Neural progenitor cell (in vitro differentiated cells): ENCODE results near the gene COL11A2.

ENCODE experiments used
- CTCF ChIP-seq: fragments of 200-600 bp; sonication (generic); IDR thresholded peaks from 2 replicates; pipeline ENCODE4 v1.5.1; 2017; ENCODE audit warnings: antibody characterized with exemption, mild to moderate bottlenecking
- EZH2 ChIP-seq: fragments of 200-600 bp; sonication (generic); IDR thresholded peaks from 2 replicates; pipeline ENCODE4 v1.6.1; 2017; ENCODE audit warnings: antibody characterized with exemption, mild to moderate bottlenecking, moderate library complexity
- EZH2phosphoT487 ChIP-seq: fragments of 200-600 bp; sonication (generic); IDR thresholded peaks from 2 replicates; pipeline ENCODE4 v1.6.1; 2017; ENCODE audit warnings: antibody characterized with exemption

GRCh38 chr6:33198159-33198852 is 6.0 kb upstream of the COL11A2 start:
- no peak for TF ChIP-seq CTCF
- TF ChIP-seq EZH2, result no peak
- no peak for TF ChIP-seq EZH2phosphoT487
